ENCODE data around the gene SMCO2.

GRCh38 chr12:27549801-27550652, 103.5 kb downstream of the SMCO2 start:
- TF ChIP-seq POLR2AphosphoS5 (IDR thresholded peaks at IDR 0.05; ENCODE audit: borderline replicate concordance, low read depth, low read length) (no peak), EZH2 (IDR thresholded peaks at IDR 0.05) (no peak), FOXP2 (optimal IDR thresholded peaks at IDR 0.05; ENCODE audit: control extremely low read depth, extremely low read length, insufficient read depth) (no peak)

Measured in SK-N-MC (cell line).